CD4-positive, alpha-beta T cell treated with Interleukin-2 at 100 ng/mL for 4 hours (primary cell): ENCODE results near the gene C4BPA.

Experiments used
- DNase-seq: peaks from one replicate; pipeline ENCODE4 v3.0.0-alpha.2; 2020; ENCODE audit warnings: low spot score

Gene C4BPA

GRCh38 chr1:207103892-207104373 is at the start of gene C4BPA:
Gene C4BPA, plus strand, starts transcription at chr1:207104233. Its CDS starts 8,793 bp downstream, at chr1:207113026.
- DNase-seq: no peak

- DNase-seq: no peak
Observed at GRCh38 chr1:207054491-207054890, 49.5 kb upstream of the C4BPA start.

- DNase-seq: no peak
Observed at GRCh38 chr1:207055386-207056001, 48.5 kb upstream of the C4BPA start.

GRCh38 chr1:207056673-207057072 is 47.4 kb upstream of the C4BPA start:
- DNase-seq: no peak

- DNase-seq: no peak
Observed at GRCh38 chr1:207058252-207058651, 45.8 kb upstream of the C4BPA start.

- DNase-seq: no peak
Observed at GRCh38 chr1:207058878-207059867, 44.9 kb upstream of the C4BPA start.

GRCh38 chr1:207059881-207060280 is 44.2 kb upstream of the C4BPA start:
- no peak for DNase-seq

GRCh38 chr1:207060596-207060995 is 43.4 kb upstream of the C4BPA start:
- DNase-seq: no peak

- no peak for DNase-seq
Observed at GRCh38 chr1:207062058-207062457, 42.0 kb upstream of the C4BPA start.

- DNase-seq: no peak
Observed at GRCh38 chr1:207063014-207063413, 41.0 kb upstream of the C4BPA start.

- no peak for DNase-seq
Observed at GRCh38 chr1:207064561-207064960, 39.5 kb upstream of the C4BPA start.

- no peak for DNase-seq
Observed at GRCh38 chr1:207067185-207067584, 36.8 kb upstream of the C4BPA start.

- DNase-seq: no peak
Observed at GRCh38 chr1:207067665-207068064, 36.4 kb upstream of the C4BPA start.

- no peak for DNase-seq
Observed at GRCh38 chr1:207069061-207069460, 35.0 kb upstream of the C4BPA start.

GRCh38 chr1:207069858-207070506 is 34.1 kb upstream of the C4BPA start:
- DNase-seq: no peak

- DNase-seq: no peak
Observed at GRCh38 chr1:207070811-207071210, 33.2 kb upstream of the C4BPA start.

GRCh38 chr1:207071426-207071825 is 32.6 kb upstream of the C4BPA start:
- DNase-seq: no peak

GRCh38 chr1:207072233-207072632 is 31.8 kb upstream of the C4BPA start:
- DNase-seq: no peak

GRCh38 chr1:207073906-207074820 is 29.9 kb upstream of the C4BPA start:
- no peak for DNase-seq

- no peak for DNase-seq
Observed at GRCh38 chr1:207076181-207076955, 27.7 kb upstream of the C4BPA start.

GRCh38 chr1:207077012-207077411 is 27.0 kb upstream of the C4BPA start:
- DNase-seq: no peak
